ENCODE measurements around the gene LRRC9. TPM values are rescaled to one million over a fixed set of nuclear protein-coding genes. Genes with fewer than 3 reads are reported as not detected.

LRRC9 gene
- total and polyA plus RNA-seq, 2 of the 13 experiments (the other 11 are each of a cell fraction or from before 2014, with no cell fraction given): 0.08 to 0.18 TPM

DNA sequence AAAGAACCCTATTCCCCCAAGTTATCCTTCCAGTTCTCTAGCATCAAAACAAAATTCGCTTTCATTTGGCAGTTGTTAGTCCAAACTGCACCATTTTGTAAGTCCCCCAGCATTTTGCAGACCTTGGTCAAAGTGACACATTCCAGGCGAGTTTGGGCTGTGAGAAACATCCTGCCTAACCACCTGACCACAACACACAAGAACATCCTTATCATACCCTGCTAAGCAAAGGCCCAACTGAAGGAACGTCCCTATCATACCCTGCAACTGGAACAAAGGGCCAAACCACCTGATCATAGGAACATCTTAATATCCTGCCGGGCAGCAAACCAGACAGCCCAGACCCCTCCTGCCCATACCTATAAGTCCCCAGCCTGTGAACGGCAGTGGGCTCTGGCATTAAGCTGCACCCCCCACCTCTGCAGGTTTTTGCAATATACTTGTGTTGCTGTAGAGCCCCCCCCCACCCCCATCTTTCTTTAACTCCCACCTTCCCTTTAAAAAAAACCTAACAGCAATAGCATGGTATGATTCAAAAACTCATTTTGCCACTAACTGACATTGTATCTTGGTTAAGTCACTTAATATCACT is 174.5 kb downstream of the LRRC9 start (continued):
- TF ChIP-seq, protein P1, sequence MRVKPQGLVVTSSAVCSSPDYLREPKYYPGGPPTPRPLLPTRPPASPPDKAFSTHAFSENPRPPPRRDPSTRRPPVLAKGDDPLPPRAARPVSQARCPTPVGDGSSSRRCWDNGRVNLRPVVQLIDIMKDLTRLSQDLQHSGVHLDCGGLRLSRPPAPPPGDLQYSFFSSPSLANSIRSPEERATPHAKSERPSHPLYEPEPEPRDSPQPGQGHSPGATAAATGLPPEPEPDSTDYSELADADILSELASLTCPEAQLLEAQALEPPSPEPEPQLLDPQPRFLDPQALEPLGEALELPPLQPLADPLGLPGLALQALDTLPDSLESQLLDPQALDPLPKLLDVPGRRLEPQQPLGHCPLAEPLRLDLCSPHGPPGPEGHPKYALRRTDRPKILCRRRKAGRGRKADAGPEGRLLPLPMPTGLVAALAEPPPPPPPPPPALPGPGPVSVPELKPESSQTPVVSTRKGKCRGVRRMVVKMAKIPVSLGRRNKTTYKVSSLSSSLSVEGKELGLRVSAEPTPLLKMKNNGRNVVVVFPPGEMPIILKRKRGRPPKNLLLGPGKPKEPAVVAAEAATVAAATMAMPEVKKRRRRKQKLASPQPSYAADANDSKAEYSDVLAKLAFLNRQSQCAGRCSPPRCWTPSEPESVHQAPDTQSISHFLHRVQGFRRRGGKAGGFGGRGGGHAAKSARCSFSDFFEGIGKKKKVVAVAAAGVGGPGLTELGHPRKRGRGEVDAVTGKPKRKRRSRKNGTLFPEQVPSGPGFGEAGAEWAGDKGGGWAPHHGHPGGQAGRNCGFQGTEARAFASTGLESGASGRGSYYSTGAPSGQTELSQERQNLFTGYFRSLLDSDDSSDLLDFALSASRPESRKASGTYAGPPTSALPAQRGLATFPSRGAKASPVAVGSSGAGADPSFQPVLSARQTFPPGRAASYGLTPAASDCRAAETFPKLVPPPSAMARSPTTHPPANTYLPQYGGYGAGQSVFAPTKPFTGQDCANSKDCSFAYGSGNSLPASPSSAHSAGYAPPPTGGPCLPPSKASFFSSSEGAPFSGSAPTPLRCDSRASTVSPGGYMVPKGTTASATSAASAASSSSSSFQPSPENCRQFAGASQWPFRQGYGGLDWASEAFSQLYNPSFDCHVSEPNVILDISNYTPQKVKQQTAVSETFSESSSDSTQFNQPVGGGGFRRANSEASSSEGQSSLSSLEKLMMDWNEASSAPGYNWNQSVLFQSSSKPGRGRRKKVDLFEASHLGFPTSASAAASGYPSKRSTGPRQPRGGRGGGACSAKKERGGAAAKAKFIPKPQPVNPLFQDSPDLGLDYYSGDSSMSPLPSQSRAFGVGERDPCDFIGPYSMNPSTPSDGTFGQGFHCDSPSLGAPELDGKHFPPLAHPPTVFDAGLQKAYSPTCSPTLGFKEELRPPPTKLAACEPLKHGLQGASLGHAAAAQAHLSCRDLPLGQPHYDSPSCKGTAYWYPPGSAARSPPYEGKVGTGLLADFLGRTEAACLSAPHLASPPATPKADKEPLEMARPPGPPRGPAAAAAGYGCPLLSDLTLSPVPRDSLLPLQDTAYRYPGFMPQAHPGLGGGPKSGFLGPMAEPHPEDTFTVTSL (CRISPR knock-in tag; IDR thresholded peaks at IDR 0.05; ENCODE audit: borderline replicate concordance): peak; percentile 62; the same call in 1 of the 2 replicates
- TF ChIP-seq, protein P2, sequence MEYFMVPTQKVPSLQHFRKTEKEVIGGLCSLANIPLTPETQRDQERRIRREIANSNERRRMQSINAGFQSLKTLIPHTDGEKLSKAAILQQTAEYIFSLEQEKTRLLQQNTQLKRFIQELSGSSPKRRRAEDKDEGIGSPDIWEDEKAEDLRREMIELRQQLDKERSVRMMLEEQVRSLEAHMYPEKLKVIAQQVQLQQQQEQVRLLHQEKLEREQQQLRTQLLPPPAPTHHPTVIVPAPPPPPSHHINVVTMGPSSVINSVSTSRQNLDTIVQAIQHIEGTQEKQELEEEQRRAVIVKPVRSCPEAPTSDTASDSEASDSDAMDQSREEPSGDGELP (IDR thresholded peaks at IDR 0.05; ENCODE audit: borderline replicate concordance, low read depth): peak; percentile 54; the same call in 1 of the 2 replicates
- TF ChIP-seq ZNF24 (IDR thresholded peaks at IDR 0.05) (no peak), SOX13 (IDR thresholded peaks at IDR 0.05) (no peak), SOX13 (CRISPR knock-in tag; conservative IDR thresholded peaks at IDR 0.05 in 1 of 2, IDR thresholded peaks at IDR 0.05 in 1 of 2) (peak in 1 of 2 experiments; percentile 47; a peak in 2 of 4 replicates), KMT2B (CRISPR knock-in tag; IDR thresholded peaks at IDR 0.05) (peak; percentile 48; the same call in 1 of the 2 replicates), HNRNPK (IDR thresholded peaks at IDR 0.05; ENCODE audit: low read depth, low read length, poor library complexity, severe bottlenecking) (peak; percentile 43), ZZZ3 (CRISPR knock-in tag; IDR thresholded peaks at IDR 0.05; ENCODE audit: borderline replicate concordance) (no peak), TCF12 (IDR thresholded peaks at IDR 0.05) (no peak), TCF12 (CRISPR knock-in tag; IDR thresholded peaks at IDR 0.05) (no peak), SNAI1 (CRISPR knock-in tag; IDR thresholded peaks at IDR 0.05; ENCODE audit: borderline replicate concordance) (0 out of 2 replicates have a peak, but pooled peaks have one; percentile 22), FOXO1 (CRISPR knock-in tag; IDR thresholded peaks at IDR 0.05) (peak; percentile 64; the same call in 1 of the 2 replicates), HNF4G (IDR thresholded peaks at IDR 0.05; ENCODE audit: borderline replicate concordance, low read depth, low read length) (peak; percentile 69; the same call in 1 of the 2 replicates), HNF4G (CRISPR knock-in tag; IDR thresholded peaks at IDR 0.05; ENCODE audit: borderline replicate concordance, low read depth) (no peak), MXI1 (IDR thresholded peaks at IDR 0.05; ENCODE audit: borderline replicate concordance, low read depth, low read length) (peak; percentile 38; the same call in 1 of the 3 replicates), ETV5 (CRISPR knock-in tag; IDR thresholded peaks at IDR 0.05; ENCODE audit: borderline replicate concordance) (peak; percentile 94), KAT8 (CRISPR knock-in tag; IDR thresholded peaks at IDR 0.05) (0 out of 2 replicates have a peak, but pooled peaks have one; percentile 21), ZFP36 (IDR thresholded peaks at IDR 0.05; ENCODE audit: borderline replicate concordance, low read depth, low read length, partially characterized antibody) (no peak), KDM5B (CRISPR knock-in tag; IDR thresholded peaks at IDR 0.05; ENCODE audit: borderline replicate concordance) (no peak), SAFB2 (CRISPR knock-in tag; IDR thresholded peaks at IDR 0.05; ENCODE audit: borderline replicate concordance, low read depth) (no peak), SOX6 (IDR thresholded peaks at IDR 0.05) (no peak), SOX6 (CRISPR knock-in tag; IDR thresholded peaks at IDR 0.05) (peak; percentile 44), JUN (CRISPR knock-in tag; IDR thresholded peaks at IDR 0.05) (peak; percentile 95), ZNF337 (CRISPR knock-in tag; IDR thresholded peaks at IDR 0.05; ENCODE audit: borderline replicate concordance, low read depth) (no peak), ZNF354B (CRISPR knock-in tag; IDR thresholded peaks at IDR 0.05) (no peak)

Data from HepG2 (cell line).